Naive thymus-derived CD4-positive, alpha-beta T cell (primary cell): ENCODE measurements around the gene GHRH. TPM values are rescaled to one million over a fixed set of nuclear protein-coding genes. Genes with fewer than 3 reads are reported as not detected.

Source experiments
- ATAC-seq: fragments of 150-1000 bp; cut with Tn5 transposase; 2 replicates; pipeline ENCODE4 v1.10.0; 2021; ENCODE audit warnings: mild to moderate bottlenecking, moderate library complexity
- CTCF ChIA-PET: fragments of 350-600 bp; sonication (Branson Sonifier 250); formaldehyde crosslinking; loops from one replicate; lab custom pipeline; 2021; ENCODE audit warnings: antibody characterized with exemption; lab: Charles Lee
- POLR2A ChIA-PET: fragments of 350-600 bp; sonication (Branson Sonifier 250); formaldehyde crosslinking; loops from one replicate; lab custom pipeline; 2021; ENCODE audit warnings: antibody characterized with exemption, inconsistent platforms; lab: Charles Lee
- DNase-seq, 9 donors: peaks; one replicate each; pipeline versions ENCODE4 v3.0.0 to v3.0.0-alpha.2; 2020 to 2022; ENCODE audit warnings: mixed read lengths in 1 of 9
- H3K27ac ChIP-seq: one replicate; pipeline ENCODE4 v1.7.0; 2013; ENCODE audit warnings: mild to moderate bottlenecking, low read depth, low read length, moderate library complexity
- H3K27me3 ChIP-seq, 2 donors: one replicate each; pipeline ENCODE4 v1.7.0; 2013; ENCODE audit warnings: low read length in 2 of 2, mild to moderate bottlenecking in 2 of 2, moderate library complexity in 2 of 2; ENCODE audit not compliant: control insufficient read depth in 2 of 2, insufficient read depth in 2 of 2
- H3K36me3 ChIP-seq, 3 experiments: 1 replicate in 2 of 3; 2 replicates in 1 of 3; pipeline ENCODE4 v1.7.0; 2013; ENCODE audit warnings: low read length in 3 of 3, mild to moderate bottlenecking in 3 of 3, moderate library complexity in 1 of 3; ENCODE audit not compliant: insufficient read depth in 3 of 3, control insufficient read depth in 2 of 3
- H3K4me1 ChIP-seq, 2 donors: one replicate each; pipeline ENCODE4 v1.7.0; 2013; ENCODE audit warnings: low read length in 2 of 2, mild to moderate bottlenecking in 2 of 2, moderate library complexity in 1 of 2; ENCODE audit not compliant: control insufficient read depth in 2 of 2, insufficient read depth in 2 of 2
- H3K4me3 ChIP-seq: 2 replicates; pipeline ENCODE4 v1.7.0; 2013; ENCODE audit warnings: mild to moderate bottlenecking, low read length
- H3K9me3 ChIP-seq, 3 experiments: 1 replicate in 2 of 3; 2 replicates in 1 of 3; pipeline ENCODE4 v1.7.0; 2013; ENCODE audit warnings: low read length in 3 of 3; ENCODE audit not compliant: control insufficient read depth in 2 of 3
- H3K27ac Mint-ChIP-seq, 9 donors: one replicate each; pipeline ENCODE4 v1.8.0; 2020 to 2022; ENCODE audit warnings: mixed read lengths in 9 of 9, mild to moderate bottlenecking in 8 of 9, moderate library complexity in 5 of 9, inconsistent platforms in 2 of 9
- H3K27me3 Mint-ChIP-seq, 5 donors: one replicate each; pipeline ENCODE4 v1.8.0; 2021 to 2022; ENCODE audit warnings: mixed read lengths in 5 of 5, mild to moderate bottlenecking in 1 of 5
- H3K36me3 Mint-ChIP-seq, 5 donors: one replicate each; pipeline ENCODE4 v1.8.0; 2020 to 2022; ENCODE audit warnings: mixed read lengths in 5 of 5, mild to moderate bottlenecking in 3 of 5, inconsistent platforms in 1 of 5
- H3K4me1 Mint-ChIP-seq, 7 donors: one replicate each; pipeline ENCODE4 v1.8.0; 2020 to 2022; ENCODE audit warnings: mixed read lengths in 7 of 7, mild to moderate bottlenecking in 3 of 7, inconsistent platforms in 1 of 7
- H3K4me3 Mint-ChIP-seq, 10 donors: one replicate each; pipeline ENCODE4 v1.8.0; 2020 to 2022; ENCODE audit warnings: mild to moderate bottlenecking in 10 of 10, mixed read lengths in 10 of 10, moderate library complexity in 6 of 10, inconsistent platforms in 2 of 10
- H3K9me3 Mint-ChIP-seq, 11 donors: one replicate each; pipeline ENCODE4 v1.8.0; 2020 to 2022; ENCODE audit warnings: mixed read lengths in 11 of 11, mild to moderate bottlenecking in 4 of 11, inconsistent platforms in 1 of 11, moderate library complexity in 1 of 11
- intact Hi-C, 2 donors: fragments of 100-400 bp; cut with micrococcal nuclease; formaldehyde crosslinking; loops; one replicate each; pipeline ENCODE4 v1.15.1; 2023
- polyA plus RNA-seq, 2 donors: library from polyadenylated mRNA; unstranded; fragments of 300-500 nt; fragmentation: Illumina TruSeq; gene quantifications; one replicate each; pipeline ENCODE4 v1.2.3, GENCODE V29; 2021
- total RNA-seq, 6 experiments: library from RNA in 5 of 6; stranded (reverse) in 5 of 6; gene quantifications; 1 replicate in 5 of 6; 2 replicates in 1 of 6; pipeline ENCODE4 v1.2.3 and lab custom pipeline; 2021 to 2026

The GHRH gene
- total and polyA plus RNA-seq, 7 experiments from 2014 or later: not detected

DNA sequence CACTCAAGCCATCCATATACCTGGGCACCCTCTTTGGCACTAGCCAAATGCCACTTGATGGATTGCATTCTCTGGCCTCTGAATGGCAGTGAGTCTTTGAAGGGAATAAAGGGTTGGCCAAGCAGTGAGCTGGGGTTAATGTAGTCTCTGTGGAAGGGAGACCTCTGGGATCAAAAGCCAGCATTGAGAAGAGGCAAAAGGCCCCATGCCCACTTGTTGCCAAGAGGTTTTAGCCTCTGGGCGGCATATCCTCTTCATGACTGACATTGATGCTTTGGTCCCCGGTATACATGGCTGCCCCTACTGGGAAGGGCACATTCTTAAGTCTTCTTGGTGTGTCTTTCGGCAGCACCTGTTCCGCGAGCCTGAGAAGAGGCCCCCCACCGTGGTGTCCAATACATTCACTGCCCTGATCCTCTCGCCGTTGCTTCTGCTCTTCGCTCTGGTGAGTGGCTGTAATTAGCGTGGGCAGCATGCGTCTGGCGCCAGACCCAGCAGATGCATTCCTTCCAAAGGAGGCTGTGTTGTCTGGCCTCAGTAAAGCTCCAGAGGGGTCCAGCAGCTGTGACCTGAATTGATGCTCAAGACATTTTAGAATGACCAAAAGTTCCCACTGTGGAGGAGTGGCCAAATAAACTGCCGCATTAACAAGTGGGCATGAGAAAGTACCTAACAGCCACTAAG is 29.5 kb downstream of the GHRH start:
- Mint-ChIP-seq H3K4me1 (no peaks in the 10 kb centered on the region), H3K36me3 (peaks cover 26 to 73% (median 34%) of the 10 kb centered on the region in 5 donors), H3K9me3 (no peaks in the 10 kb centered on the region), H3K27me3 (no peaks in the 10 kb centered on the region), H3K27ac (no peak overlapping the region), H3K4me3 (no peak overlapping the region)
- peaks cover 56 to 99% (median 66%) of the 10 kb centered on the region in 3 experiments for H3K36me3 ChIP-seq
- H3K9me3 ChIP-seq: no peaks in the 10 kb centered on the region
- POLR2A ChIA-PET: interaction anchor here (0.9 kb wide), 1 partner anchor 53 kb away, joined by 3 read pairs; no protein-coding TSS in a partner anchor
- no peak for ATAC-seq
- no peak overlapping the region for H3K27ac ChIP-seq
- no peak overlapping the region for H3K4me3 ChIP-seq
- DNase-seq: no peak
- no peaks in the 10 kb centered on the region for H3K27me3 ChIP-seq
- no peaks in the 10 kb centered on the region for H3K4me1 ChIP-seq
- intact Hi-C loops: no loop called here
- CTCF ChIA-PET: no interaction called here

DNA sequence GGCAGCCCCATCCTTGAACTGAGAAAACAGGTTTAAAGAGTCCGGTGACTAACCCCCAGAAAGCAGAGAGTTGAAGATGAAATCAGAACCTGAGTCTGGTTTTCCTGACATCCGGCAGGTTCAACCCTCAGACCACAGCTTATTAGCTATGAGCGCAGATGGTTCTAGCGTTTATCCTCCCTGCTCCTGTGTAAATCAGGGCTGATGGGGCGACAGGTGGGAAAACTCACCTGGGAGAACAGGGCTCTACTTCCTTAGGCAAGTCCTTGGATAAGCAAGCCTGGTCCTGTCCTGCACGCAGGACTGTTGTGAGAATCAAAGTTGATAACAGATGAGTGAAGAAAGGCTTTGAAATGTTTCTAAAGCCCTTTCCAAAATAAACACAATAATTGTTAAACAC is 31.4 kb downstream of the GHRH start:
- DNase-seq (no peak), ATAC-seq (no peak)
- Mint-ChIP-seq H3K4me1 (no peaks in the 10 kb centered on the region), H3K9me3 (peaks cover 0 to 2% (median 0%) of the 10 kb centered on the region in 11 donors), H3K27me3 (no peaks in the 10 kb centered on the region), H3K36me3 (peaks cover 22 to 75% (median 38%) of the 10 kb centered on the region in 5 donors), H3K4me3 (no peak overlapping the region), H3K27ac (no peak overlapping the region)
- CTCF ChIA-PET: no interaction called here
- intact Hi-C loops: no loop called here
- Histone ChIP-seq H3K4me3 (no peak overlapping the region), H3K27ac (no peak overlapping the region), H3K4me1 (no peaks in the 10 kb centered on the region), H3K36me3 (peaks cover 56 to 100% (median 64%) of the 10 kb centered on the region in 3 experiments), H3K9me3 (no peaks in the 10 kb centered on the region), H3K27me3 (no peaks in the 10 kb centered on the region)
- POLR2A ChIA-PET: no interaction called here

- DNase-seq (no peak), ATAC-seq (no peak)
- Mint-ChIP-seq H3K27ac (peak overlapping the region in 1 of 9 donors; percentile 36), H3K4me1 (no peaks in the 10 kb centered on the region), H3K9me3 (peaks cover 0 to 2% (median 0%) of the 10 kb centered on the region in 11 donors), H3K4me3 (no peak overlapping the region), H3K36me3 (peaks cover 24 to 77% (median 39%) of the 10 kb centered on the region in 5 donors), H3K27me3 (no peaks in the 10 kb centered on the region)
- Histone ChIP-seq H3K36me3 (peaks cover 62 to 100% (median 63%) of the 10 kb centered on the region in 3 experiments), H3K27ac (no peak overlapping the region), H3K9me3 (no peaks in the 10 kb centered on the region), H3K27me3 (no peaks in the 10 kb centered on the region), H3K4me1 (no peaks in the 10 kb centered on the region), H3K4me3 (no peak overlapping the region)
- ChIA-PET CTCF (interaction anchor here (0.6 kb wide), 1 partner anchor 21 kb away, joined by 3 read pairs; no protein-coding TSS in a partner anchor), POLR2A (interaction anchor here (0.6 kb wide), 1 partner anchor 59 kb away, joined by 3 read pairs; no protein-coding TSS in a partner anchor)
- intact Hi-C loops: no loop called here
Measured at GRCh38 chr20:37229357-37229756, 32.3 kb downstream of the GHRH start.

DNA sequence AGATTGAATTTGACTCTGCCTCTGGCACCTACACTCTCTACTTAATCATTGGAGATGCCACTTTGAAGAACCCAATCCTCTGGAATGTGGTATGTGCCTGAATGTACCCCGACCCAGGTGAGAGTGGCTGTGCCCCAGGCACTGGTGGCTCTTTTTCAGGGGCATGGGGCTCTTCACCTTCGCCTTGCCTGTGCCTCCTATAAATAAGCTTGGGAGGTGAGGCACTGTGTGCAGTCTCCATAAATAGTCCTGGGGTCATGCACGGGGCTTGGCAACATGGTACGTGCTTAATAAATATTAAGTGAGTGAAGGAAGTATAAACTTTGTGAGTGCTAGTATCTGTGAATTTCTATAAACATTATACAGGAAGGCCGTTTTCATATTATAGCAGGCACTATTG is 33.0 kb downstream of the GHRH start:
- H3K27me3 Mint-ChIP-seq: no peaks in the 10 kb centered on the region
- no peaks in the 10 kb centered on the region for H3K4me1 Mint-ChIP-seq
- Histone ChIP-seq H3K4me1 (no peaks in the 10 kb centered on the region), H3K36me3 (peaks cover 59 to 100% (median 64%) of the 10 kb centered on the region in 3 experiments), H3K9me3 (no peaks in the 10 kb centered on the region), H3K27me3 (no peaks in the 10 kb centered on the region), H3K27ac (no peak overlapping the region), H3K4me3 (no peak overlapping the region)
- CTCF ChIA-PET: interaction anchor here (0.6 kb wide), 1 partner anchor 22 kb away, joined by 3 read pairs; no protein-coding TSS in a partner anchor
- ATAC-seq (no peak), DNase-seq (no peak)
- H3K36me3 Mint-ChIP-seq: peaks cover 24 to 76% (median 35%) of the 10 kb centered on the region in 5 donors
- no peak overlapping the region for H3K27ac Mint-ChIP-seq
- peaks cover 0 to 2% (median 0%) of the 10 kb centered on the region in 11 donors for H3K9me3 Mint-ChIP-seq
- POLR2A ChIA-PET: no interaction called here
- intact Hi-C loops: no loop called here
- no peak overlapping the region for H3K4me3 Mint-ChIP-seq

DNA sequence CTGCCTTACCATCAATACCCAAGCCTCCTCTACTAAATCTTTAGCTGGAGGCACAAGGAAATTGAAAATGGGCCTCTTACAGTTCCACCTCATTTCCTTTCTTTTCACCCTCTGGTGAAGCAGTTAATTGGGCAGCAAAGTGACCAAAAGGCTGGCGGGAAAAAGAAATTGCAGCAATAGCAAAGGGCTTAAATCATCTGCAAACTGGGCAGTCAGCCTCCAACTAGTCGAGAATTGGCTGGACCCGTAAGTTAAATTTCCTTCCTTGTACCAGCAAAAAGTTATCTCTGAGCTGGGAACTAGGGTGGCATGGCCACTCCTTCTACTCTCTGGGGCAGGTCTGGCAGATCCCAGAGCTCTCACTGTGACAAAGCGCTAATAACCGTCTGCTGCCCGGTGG is 33.5 kb downstream of the GHRH start:
- no peaks in the 10 kb centered on the region for H3K4me1 Mint-ChIP-seq
- POLR2A ChIA-PET: no interaction called here
- ATAC-seq: no peak

DNA sequence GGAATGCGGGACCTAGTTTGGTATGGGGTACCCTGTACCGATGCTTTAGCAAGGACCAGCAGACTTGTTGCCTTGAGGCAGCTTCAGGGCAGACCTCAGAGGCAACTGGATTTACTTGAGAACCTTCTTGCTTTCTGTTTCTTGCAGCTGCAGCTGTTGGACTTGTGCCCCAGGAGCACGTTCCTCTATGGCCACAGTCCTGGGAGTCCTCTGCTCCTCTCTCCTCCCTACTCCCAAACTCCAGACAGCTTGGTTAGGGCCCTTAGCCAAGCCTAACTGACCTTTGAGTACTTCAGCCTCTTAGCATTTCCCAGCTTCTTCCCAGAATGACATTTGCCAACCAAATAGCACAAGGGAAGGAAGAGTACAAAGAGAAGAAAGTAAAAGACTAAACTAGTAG is 34.7 kb downstream of the GHRH start:
- Mint-ChIP-seq H3K4me1 (peaks cover 0 to 2% (median 0%) of the 10 kb centered on the region in 7 donors), H3K4me3 (no peak overlapping the region), H3K27ac (no peak overlapping the region), H3K9me3 (peaks cover 0 to 2% (median 0%) of the 10 kb centered on the region in 11 donors), H3K36me3 (peaks cover 17 to 67% (median 30%) of the 10 kb centered on the region in 5 donors), H3K27me3 (no peaks in the 10 kb centered on the region)
- ChIA-PET POLR2A (no interaction called here), CTCF (interaction anchor here (0.6 to 1.4 kb wide), 2 partner anchors 32 to 1432 kb away, joined by 3 to 4 read pairs; no protein-coding TSS in a partner anchor)
- H3K4me1 ChIP-seq: no peaks in the 10 kb centered on the region
- no peak overlapping the region for H3K27ac ChIP-seq
- H3K27me3 ChIP-seq: no peaks in the 10 kb centered on the region
- intact Hi-C loops: no loop called here
- no peak overlapping the region for H3K4me3 ChIP-seq
- no peaks in the 10 kb centered on the region for H3K9me3 ChIP-seq
- ATAC-seq (no peak), DNase-seq (no peak)
- peaks cover 60 to 99% (median 62%) of the 10 kb centered on the region in 3 experiments for H3K36me3 ChIP-seq

More for the DNA sequence above, 33.5 kb downstream of the GHRH start:
- Histone ChIP-seq H3K27me3 (no peaks in the 10 kb centered on the region), H3K27ac (no peak overlapping the region), H3K9me3 (no peaks in the 10 kb centered on the region), H3K4me3 (no peak overlapping the region), H3K36me3 (peaks cover 59 to 99% (median 64%) of the 10 kb centered on the region in 3 experiments), H3K4me1 (no peaks in the 10 kb centered on the region)
- H3K27ac Mint-ChIP-seq: no peak overlapping the region
- H3K9me3 Mint-ChIP-seq: peaks cover 0 to 2% (median 0%) of the 10 kb centered on the region in 11 donors
- CTCF ChIA-PET: interaction anchor here (0.6 to 1.4 kb wide), 2 partner anchors 33 to 477 kb away, joined by 3 to 4 read pairs; no protein-coding TSS in a partner anchor
- no peak overlapping the region for H3K4me3 Mint-ChIP-seq
- H3K27me3 Mint-ChIP-seq: no peaks in the 10 kb centered on the region
- intact Hi-C loops: no loop called here
- DNase-seq: no peak
- peaks cover 24 to 75% (median 35%) of the 10 kb centered on the region in 5 donors for H3K36me3 Mint-ChIP-seq
